NCI-H1092 (cell line): Measurements from ENCODE around the gene NDUFS5.
"Not testable (repeated sequence)": the region's sequence is repeated elsewhere in the genome, so short reads cannot be mapped to it uniquely, and the experiment has no call there.

Experiments used
- DNase-seq: peaks from one replicate; lab custom pipeline; 2025; lab: John Stamatoyannopoulos, UW

The NDUFS5 gene

DNA sequence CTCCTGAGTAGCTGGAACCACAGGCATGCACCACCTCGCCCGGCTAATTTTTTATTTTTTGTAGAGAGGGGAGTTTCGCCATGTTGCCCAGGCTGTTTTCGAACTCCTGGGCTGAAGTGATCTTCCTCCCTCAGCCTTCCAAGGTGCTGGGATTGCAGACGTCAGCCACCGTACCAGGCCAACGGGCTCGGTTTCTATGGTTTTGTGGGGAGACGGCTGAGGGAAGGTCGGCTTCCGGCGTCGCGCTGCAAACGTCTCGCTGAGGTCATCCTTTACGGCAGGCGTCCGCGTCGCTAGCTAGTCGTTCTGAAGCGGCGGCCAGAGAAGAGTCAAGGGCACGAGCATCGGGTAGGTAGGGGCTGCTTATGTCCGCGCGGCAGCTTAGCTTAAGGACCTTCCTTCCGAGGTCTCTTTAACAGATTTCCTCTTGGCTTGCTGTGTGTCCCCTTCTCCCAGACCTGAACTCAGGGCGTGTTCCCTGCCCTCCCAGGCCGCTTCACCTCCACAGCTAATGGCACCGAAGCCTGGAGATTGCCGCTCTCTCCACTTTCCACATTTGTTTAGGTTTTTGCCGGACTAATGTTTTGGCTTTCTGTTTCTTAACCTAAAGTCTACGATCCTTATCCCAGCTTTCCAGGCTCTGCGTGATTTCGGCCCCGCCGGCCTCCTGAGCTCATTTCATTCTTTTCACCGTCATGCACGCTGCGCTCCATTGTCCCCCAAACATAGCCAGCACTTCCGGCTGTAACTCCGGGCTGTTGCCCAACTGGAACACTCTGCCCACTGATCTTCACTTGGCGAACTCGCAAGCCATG, at the start of gene NDUFS5:
TSS of gene NDUFS5 (plus strand) at position 300 of the 815 bp plus-strand sequence. CDS start 2,375 bp downstream, outside the sequence.
- DNase-seq = peak; percentile 86

DNA sequence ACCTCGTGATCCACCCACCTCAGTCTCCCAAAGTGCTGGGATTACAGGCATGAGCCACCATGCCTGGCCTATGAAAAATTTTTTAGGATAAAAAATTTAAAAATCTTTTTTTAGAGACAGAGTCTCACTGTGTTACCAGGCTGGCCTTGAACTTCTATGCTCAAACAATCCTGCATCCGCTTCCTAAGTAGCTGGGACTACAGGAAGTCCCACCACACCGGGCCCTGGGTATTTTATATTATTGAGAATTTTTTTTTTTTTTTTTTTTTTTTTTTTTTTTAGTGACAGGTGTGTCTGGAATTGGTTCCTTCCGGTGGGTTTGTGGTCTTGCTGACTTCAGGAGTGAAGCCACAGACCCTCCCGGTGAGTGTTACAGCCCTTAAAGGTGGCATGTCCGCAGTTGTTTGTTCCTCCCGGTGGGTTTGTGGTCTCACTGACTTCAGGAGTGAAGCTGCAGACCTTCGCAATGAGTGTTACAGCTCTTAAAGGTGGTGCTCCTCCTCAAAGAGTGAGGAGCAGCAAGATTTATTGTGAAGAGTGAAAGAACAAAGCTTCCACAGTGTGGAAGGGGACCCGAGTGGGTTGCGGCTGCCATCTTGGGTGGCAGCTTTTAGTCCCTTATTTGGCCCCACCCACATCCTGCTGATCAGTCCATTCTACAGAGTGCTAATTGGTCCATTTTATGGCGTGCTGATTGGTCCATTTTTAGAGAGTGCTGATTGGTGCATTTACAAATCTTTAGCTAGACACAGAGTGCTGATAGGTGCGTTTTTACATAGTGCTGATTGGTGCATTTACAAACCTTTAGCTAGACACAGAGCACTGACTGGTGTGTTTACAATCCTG, 48.5 kb upstream of the NDUFS5 start:
- DNase-seq = not testable (repeated sequence)

DNA sequence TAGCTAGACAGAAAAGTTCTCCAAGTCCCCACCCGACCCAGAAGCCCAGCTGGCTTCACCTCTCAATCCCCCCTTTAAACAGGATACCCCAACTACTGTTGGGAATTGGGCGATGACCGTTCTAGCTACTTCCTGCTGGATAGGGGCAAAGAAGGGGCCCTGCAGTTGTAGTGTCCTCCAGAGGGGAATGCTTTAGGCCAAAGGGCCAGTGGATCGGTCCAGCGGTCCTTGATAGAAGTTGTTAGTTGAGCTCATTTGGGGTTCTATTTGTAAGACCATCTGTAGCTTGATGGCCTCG, 48.0 kb upstream of the NDUFS5 start:
- DNase-seq = not testable (repeated sequence)

DNA sequence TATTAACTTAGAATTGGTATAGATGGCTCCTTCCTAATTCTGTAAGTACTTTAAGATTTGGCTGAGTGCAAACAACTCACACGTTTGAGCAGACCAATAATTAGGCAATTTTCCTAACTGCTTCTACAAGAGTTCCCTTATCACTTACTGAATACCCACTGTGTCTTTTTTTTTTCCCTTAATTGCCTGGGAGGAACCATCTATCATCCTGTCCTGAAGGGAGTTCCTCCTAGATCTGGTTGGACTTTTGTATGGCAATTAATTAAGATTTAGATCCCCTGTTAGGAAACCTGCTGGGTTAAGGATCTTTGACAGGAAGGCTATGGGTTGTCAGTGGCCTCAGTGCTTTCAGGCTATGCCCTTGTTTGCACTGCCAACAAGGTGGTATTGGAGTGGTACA, 46.8 kb upstream of the NDUFS5 start:
- DNase-seq = not testable (repeated sequence)

DNA sequence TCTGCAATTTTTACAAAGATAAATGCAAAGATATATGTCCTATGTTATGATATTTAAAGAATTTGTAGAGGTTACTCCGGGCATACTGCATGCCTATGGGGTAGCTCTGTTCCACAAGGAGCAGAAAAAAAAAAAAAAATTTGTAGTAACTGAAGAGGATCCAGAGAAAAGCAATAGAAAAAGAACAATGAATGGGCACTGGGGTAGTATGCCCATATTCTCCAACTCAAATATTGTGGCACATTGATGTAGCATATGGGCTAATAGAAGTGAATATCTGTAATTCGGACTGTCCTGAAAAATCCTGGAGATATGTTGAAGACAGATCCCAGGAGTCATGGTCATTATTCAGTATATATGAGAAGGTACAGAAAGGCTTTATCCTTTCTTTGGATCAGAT, 36.2 kb upstream of the NDUFS5 start:
- DNase-seq = no peak

DNA sequence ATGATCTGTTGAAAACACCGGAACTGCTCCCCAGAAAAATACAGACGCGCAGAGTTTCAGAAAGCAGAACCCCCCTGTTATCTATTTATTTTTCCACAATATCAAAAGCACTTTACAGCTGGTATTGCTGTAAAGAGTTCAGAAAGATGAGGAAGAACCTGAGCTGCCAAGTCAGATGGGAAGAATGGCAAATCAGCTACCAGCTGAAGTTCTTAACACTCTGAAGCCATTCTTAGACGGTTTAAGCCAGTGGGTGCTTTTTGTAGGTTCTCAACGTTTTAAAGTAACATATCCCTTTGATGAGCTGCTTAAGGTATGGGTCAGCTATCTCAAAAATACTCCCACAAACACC, 35.8 kb upstream of the NDUFS5 start:
- DNase-seq = no peak

DNA sequence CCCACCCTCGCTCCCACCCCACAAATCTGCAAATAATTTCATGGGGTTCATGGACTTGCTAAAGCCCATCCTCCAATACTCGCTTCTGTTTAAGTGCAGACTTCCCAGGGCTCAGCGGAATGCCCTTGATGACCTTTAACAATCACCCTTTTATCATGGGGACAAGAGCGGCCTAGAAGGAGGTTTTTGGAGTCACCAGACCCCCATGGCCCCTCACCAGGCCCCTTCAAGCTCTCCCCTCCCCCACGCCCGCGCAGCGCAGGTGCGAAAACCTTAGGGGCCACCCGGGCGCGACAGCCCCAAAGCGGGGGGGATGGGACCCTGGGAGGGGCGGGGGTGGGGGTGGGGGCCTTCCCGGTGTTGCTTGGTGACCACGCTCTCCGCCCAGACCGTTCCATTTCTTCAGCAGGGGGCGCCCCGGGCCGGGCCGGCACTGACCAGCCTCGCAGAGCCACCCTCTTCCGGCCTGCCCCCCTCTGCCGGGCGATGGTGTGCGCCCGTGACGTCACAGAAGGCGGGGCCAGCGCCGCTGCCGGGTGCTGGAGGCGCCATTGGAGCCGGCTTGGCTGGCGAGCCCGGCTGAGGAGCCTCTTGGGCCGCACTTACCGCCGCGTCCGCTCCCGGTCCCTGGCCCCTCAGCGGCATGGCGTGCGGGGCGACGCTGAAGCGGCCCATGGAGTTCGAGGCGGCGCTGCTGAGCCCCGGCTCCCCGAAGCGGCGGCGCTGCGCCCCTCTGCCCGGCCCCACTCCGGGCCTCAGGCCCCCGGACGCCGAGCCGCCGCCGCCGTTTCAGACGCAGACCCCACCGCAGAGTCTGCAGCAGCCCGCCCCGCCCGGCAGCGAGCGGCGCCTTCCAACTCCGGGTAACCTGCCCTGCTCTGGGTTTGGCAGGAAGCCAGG, 35.2 kb upstream of the NDUFS5 start, which contains the start of gene AKIRIN1:
TSS of gene AKIRIN1 (plus strand) at position 539 of the 900 bp plus-strand sequence. CDS start at position 644, 105 bp downstream.
- peak; percentile 96 for DNase-seq

DNA sequence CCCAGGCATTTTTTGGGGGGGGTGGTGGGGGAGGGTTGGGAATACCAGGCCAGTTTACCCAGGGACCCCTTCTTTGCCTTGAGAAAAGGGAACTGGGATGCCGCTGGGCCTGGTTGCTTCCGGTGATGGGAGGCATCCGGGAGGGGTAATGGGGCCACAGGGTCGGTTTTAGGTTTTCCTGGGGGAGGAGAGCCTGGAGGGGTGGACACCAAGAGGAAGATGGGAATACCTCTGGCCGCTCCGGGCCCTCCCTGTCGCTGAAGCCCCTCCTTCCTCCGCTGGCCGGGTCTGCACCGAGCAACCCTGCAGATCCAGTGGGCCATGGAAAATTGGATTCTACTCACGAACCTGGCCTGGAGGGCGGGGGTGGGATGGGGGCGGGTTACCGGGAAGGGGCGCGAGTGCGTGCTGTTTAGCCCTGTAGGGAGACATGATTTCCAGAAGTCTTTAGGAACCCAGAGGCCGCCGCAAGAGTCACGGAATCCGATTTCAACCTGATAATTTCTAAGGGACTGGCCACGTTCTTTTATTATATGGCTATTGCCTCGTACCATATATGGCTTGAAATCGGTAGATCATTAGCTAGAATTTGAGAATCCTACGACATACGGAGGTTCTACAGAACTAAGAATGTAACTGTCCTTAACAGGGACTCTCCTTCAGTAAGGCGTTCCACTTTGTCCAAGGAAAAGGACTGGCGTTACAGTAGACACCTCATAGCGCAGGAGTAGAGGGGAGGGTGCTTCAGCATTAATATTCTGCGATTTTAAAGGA, 34.3 kb upstream of the NDUFS5 start:
- DNase-seq = no peak

DNA sequence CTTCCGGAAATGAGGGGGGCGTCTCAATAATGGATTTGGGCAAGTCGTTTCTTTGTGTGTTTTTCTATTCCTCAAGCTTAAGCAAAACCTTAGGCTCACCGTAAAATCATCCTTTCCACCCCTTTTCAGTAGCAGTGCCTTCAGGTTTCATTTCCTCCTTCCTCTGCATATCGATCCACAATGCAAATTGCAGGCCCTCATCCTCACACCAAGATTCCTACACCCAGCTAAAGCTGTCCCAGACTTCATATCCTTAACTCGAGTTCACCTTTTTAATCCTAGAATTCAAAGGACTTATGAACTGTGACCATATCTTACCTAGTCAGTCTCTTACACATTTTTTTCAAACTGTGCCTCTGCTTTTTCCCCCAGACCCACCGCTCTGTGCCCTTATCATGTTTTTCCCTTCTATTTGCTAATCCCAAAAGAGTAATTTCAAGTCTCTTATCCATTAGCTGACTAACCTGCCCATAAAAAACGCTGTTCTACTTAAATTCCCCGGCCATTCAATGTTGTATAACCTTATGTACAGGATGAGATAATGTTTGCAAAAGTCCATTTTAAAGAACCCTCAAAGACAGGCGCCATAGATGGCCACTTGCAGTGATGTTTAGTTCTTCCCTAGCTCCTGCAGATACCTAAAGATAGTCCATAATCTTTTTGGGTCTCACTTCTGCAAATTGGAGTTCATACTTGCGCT, 33.6 kb upstream of the NDUFS5 start:
- DNase-seq = no peak

DNA sequence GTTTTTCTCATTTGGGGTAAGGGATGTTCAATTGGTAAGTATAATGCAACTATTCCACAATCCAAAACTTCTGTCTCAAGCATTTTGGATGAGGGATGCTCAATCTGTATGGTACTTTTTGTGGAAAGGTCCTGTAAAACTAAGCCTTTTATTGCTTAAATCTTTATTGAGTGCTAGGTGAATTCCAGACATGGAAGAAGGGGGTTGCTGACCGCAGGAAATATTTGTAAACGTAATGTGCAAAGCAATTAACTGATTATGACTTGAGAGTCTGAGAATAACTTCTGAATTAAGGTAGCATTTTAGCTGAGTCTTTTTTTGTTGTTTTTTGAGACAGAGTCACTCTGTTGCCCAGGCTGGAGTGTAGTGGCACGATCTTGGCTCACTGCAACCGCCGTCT, 32.0 kb upstream of the NDUFS5 start:
- no peak for DNase-seq

DNA sequence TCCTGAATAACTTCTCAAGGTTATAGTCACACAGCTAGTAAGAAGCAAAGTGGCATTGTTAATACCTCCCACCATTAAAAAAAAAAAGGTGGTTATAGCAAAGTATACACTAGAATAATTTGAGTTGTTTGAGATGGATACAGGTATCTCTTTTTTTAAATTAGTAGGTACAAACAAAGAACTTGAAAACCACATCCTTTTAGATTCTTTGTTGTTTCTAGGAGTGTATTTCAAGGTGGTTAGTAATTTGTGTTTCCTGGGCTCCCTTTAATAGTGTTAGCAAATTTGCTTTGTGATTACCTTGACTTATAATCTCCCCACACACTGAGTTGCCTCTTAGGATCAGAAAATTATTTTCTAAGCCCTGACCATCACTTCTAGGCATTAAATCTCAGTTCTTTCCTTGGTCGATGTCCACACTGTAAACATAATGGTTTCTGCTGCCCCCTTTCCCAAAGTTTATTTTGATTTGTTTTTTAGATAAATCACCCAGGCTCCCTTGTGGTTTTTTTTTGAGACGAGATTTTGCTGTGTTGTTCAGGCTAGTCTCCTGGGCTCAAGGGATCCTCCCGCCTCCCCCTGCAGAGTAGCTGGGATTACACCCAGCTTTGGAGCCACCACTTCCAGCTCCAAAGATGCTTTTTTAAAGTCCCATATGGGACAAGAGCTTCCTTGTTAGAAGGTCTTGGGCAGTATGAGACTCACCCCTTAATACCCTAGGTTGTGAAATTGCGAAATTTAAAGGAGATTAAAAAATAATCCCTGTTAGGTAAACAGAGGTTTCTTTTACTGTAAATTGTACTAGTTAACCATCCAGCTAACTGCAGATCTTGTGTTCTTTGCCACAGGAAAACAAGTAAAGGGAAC, 28.9 kb upstream of the NDUFS5 start:
- DNase-seq = no peak

DNA sequence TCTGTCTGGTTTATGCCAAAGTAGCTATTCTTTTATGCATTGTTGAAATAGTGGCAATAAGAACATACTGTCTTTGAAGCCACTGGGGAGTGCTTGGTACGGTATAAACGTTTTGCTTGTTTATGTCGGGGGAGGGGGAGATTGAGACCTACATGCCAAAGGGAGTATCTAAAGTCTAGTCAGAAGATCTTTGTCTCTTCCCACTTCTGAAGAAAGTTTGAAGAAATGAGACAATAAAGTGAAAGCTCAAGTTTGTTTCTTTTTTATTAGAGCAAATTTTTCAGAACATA, 28.3 kb upstream of the NDUFS5 start:
- no peak for DNase-seq

DNA sequence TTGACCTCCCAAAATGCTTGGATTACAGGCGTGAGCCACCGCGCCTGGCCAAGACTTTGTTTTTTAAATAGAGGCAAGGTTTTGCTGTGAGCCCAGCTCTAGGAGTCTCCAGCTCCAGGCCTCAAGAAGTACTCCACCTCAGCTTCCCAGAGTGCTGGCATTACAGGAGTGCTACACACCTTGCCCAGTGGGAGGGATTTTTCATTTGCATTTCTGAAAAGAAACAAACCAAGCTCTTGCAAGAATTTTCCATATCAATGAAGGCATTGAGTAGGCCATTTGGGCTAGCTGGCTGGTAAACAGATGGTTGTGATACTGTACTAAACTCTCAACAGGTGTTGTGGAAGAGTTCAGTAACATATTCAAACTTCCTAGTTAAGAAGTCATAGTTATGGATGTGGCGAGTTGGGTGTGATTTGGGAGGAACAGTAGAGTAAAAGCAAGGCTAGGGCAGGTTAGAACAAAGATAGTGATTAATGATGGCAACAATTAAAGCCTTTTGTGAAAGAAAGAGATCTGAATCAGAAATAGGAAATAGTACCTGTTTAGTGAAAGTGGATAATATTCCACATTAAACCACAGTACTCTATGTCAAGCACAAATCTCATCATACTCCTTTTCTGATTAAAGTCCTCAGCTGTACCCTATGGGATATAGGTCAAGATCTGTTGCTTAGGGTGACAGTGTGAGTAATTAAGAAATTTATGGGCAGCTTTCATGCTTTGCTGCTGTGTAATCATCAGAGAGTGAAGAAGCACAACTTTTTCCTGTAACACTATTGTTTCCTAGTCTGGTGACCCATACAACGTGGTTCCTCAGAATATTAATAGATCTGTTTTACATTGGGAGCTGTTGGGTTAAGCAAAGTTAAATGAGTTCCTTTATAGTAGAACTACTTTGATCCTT, 24.4 kb upstream of the NDUFS5 start:
- DNase-seq = no peak

DNA sequence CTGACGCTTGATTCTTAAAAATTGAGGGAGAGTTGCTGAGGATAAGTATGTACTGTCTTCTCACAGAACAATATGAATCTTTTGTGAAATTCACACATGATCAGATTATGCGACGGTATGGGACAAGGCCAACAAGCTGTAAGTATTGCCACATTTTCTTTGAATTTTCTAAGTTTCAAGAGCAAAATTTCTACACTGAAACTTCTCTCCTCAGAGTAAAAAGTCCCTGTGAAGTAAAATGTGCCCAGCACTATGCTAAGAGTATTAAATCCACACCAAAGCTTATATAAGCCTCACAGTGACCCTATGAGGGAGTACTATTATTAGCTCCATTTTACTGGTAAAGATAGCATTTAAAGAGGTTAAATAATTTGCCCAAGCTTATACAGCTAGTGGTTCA, 22.9 kb upstream of the NDUFS5 start:
- DNase-seq = no peak

DNA sequence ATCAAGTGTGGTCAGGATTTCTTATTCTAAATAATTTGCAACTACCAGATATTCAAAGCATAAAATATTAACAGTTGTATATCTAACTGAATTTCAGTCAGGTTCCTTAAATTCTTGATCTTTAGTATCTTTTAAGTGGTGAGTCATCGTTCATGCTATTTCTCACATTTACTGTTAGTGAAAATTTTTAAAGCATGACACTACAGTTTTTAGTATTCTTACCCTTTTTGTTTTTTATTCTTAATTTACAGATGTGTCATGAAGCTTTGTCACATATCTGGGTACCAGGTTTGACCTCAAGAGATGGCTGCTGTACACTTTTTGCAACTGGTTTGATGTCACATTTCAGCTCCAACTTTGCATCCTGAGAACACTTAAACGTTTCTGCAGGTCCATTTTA, 22.4 kb upstream of the NDUFS5 start:
- DNase-seq = no peak

DNA sequence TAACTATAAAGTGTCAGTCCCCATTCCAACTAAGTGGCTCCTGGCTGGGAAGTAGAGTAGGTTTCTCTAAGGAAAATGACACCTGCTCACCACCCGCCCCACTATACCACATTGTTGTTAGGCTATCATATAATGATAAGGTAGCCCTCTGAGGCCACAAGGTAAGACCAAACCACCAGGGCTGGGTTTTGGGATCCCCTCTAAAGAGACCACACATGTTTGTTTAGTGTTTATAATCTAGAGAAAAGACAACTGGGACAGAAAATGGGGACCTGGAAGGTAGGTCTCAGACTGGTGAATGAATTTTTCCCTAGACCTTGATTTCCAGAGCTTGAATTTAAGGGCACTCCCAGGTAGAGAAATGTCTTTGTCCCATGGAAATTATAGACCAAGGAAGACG, 19.9 kb upstream of the NDUFS5 start:
- no peak for DNase-seq

DNA sequence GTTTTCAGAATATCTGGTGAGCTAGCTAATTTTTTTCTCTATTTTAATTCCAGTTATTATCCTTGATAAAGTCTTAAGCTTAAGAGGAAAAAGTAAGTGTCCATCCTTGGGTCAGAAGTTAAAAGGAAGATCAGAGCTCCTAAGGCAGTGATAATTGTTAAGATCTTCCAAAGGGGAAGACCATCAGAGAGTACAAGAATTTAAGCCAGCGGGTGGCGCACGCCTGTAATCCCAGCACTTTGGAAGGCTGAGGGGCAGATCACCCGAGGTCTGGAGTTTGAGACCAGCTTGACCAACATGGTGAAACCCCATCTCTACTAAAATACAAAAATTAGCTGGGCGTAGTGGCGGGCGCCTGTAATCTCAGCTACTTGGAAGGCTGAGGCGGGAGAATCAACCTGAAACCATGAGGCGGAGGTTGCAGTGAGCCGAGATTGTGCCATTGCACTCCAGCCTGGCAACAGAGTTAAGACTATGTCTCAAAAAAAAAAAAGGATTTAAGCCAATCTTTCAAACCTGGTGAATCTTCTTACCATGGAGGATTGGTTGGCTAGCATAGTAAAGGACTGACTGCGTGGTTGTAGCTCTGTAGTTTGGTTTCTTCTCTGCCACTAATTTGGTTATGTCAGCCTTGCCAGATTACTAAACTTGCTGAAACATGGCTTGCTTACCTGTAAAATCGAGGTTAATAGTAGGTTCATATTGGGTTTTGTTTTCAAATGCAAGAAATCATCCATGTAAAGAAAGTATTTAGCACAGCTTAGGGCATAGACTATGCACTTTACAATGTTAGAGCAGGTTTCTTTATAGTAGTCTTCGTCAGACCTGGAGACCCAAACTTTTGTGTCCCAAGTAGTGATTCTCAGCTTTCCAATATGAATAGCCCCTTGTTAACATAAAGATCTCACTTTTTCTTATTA, 19.2 kb upstream of the NDUFS5 start:
- no peak for DNase-seq

DNA sequence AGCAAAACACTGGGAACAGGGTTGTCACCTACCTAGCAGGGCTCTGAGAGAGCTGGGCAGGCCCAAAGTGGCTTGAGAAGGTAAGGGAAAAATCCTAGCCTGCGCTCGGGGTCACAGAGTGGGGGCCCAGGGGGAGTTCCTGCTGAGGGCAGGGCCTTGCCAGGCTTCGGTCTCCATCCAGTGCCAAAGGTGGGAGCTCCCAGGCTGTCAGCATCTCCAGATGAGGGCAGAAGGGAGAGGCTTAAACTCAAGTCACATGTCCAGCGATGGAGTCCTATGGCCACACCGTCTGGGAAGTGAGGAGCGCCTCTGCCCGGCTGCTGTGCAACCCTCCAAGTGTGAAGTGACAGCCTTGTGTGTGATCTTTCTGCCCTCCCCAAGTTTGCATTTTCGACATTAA, 11.2 kb upstream of the NDUFS5 start:
- not testable (repeated sequence) for DNase-seq
